ENCODE results near the gene TCF19. TPM values are rescaled to one million over a fixed set of nuclear protein-coding genes. Genes with fewer than 3 reads are reported as not detected.
"Not testable (repeated sequence)": the region's sequence is repeated elsewhere in the genome, so short reads cannot be mapped to it uniquely, and the experiment has no call there.

Gene TCF19
- total RNA-seq, 3 donors from 2014 or later, result 5.3 to 13.2 (median 7.3) TPM

GRCh38 chr6:31178143-31179041 is 20.0 kb downstream of the TCF19 start:
- no peak for TF ChIP-seq CTCF (IDR thresholded peaks at IDR 0.05)
- Histone ChIP-seq H3K9me3 (no peaks in the 10 kb centered on the region), H3K4me3 (no peak overlapping the region), H3K4me1 (ENCODE audit: low read depth) (peaks cover 11% of the 10 kb centered on the region), H3K36me3 (ENCODE audit: low read depth) (no peaks in the 10 kb centered on the region)
- intact Hi-C loops (cut with DNase I, micrococcal nuclease), result no loop called here
- DNase-seq (peak in 1 of 3 donors; percentile 40), ATAC-seq (peak; percentile 88)

GRCh38 chr6:31179042-31179386 is 20.6 kb downstream of the TCF19 start:
- no peaks in the 10 kb centered on the region for H3K9me3 ChIP-seq
- ATAC-seq (peak; percentile 68), DNase-seq (peak in 1 of 3 donors; percentile 52)
- intact Hi-C loops (cut with DNase I, micrococcal nuclease), result no loop called here
- H3K36me3 ChIP-seq (ENCODE audit: low read depth), result no peaks in the 10 kb centered on the region
- no peak overlapping the region for H3K4me3 ChIP-seq
- peaks cover 11% of the 10 kb centered on the region for H3K4me1 ChIP-seq (ENCODE audit: low read depth)
- TF ChIP-seq CTCF (IDR thresholded peaks at IDR 0.05), result no peak

- H3K9me3 ChIP-seq, result no peaks in the 10 kb centered on the region
- no peaks in the 10 kb centered on the region for H3K36me3 ChIP-seq (ENCODE audit: low read depth)
- no peak overlapping the region for H3K4me3 ChIP-seq
- no peak for DNase-seq
- TF ChIP-seq CTCF (IDR thresholded peaks at IDR 0.05), result no peak
- H3K4me1 ChIP-seq (ENCODE audit: low read depth), result peaks cover 11% of the 10 kb centered on the region
- ATAC-seq, result no peak
- intact Hi-C loops (cut with DNase I, micrococcal nuclease), result no loop called here
Observed at GRCh38 chr6:31179896-31180295, 21.5 kb downstream of the TCF19 start.

- intact Hi-C loops (cut with DNase I, micrococcal nuclease), result no loop called here
- Histone ChIP-seq H3K9me3 (no peaks in the 10 kb centered on the region), H3K36me3 (ENCODE audit: low read depth) (no peaks in the 10 kb centered on the region), H3K4me1 (ENCODE audit: low read depth) (peaks cover 11% of the 10 kb centered on the region), H3K4me3 (no peak overlapping the region)
- no peak for TF ChIP-seq CTCF (IDR thresholded peaks at IDR 0.05)
- DNase-seq (peak in 2 of 3 donors; percentile 69 to 73), ATAC-seq (peak; percentile 63)
Observed at GRCh38 chr6:31180500-31180899, 22.1 kb downstream of the TCF19 start.

GRCh38 chr6:31183287-31183686 is 24.9 kb downstream of the TCF19 start:
- H3K4me3 ChIP-seq; ATAC-seq; H3K36me3 ChIP-seq (ENCODE audit: low read depth); H3K9me3 ChIP-seq; intact Hi-C loops (cut with DNase I, micrococcal nuclease); DNase-seq: not testable (repeated sequence)
- peaks cover 20% of the 10 kb centered on the region for H3K4me1 ChIP-seq (ENCODE audit: low read depth)

GRCh38 chr6:31183859-31184258 is 25.5 kb downstream of the TCF19 start:
- H3K4me3 ChIP-seq; H3K36me3 ChIP-seq (ENCODE audit: low read depth); H3K9me3 ChIP-seq; DNase-seq; ATAC-seq; intact Hi-C loops (cut with DNase I, micrococcal nuclease): not testable (repeated sequence)
- peaks cover 19% of the 10 kb centered on the region for H3K4me1 ChIP-seq (ENCODE audit: low read depth)

GRCh38 chr6:31185695-31186051 is 27.3 kb downstream of the TCF19 start:
- H3K4me3 ChIP-seq; ATAC-seq; H3K36me3 ChIP-seq (ENCODE audit: low read depth); intact Hi-C loops (cut with DNase I, micrococcal nuclease); H3K9me3 ChIP-seq; DNase-seq: not testable (repeated sequence)
- H3K4me1 ChIP-seq (ENCODE audit: low read depth), result peaks cover 14% of the 10 kb centered on the region

Measured in mucosa of descending colon (tissue), 3 donors.